IMR-90 (cell line): ENCODE results near the gene ARHGAP15. TPM values are rescaled to one million over a fixed set of nuclear protein-coding genes. Genes with fewer than 3 reads are reported as not detected.

Experiments used
- ATAC-seq: fragments of 200-7000 bp; cut with Tn5 transposase; 2 replicates; pipeline ENCODE4 v1.9.1; 2020; ENCODE audit warnings: low read depth, mild to moderate bottlenecking, moderate library complexity
- BruUV-seq: library from RNA; stranded (reverse); fragments of 400-500 nt; replicated peaks from 2 replicates; lab custom pipeline; 2021; lab: Mats Ljungman, UMichigan
- CTCF ChIA-PET: fragments of 300-600 bp; formaldehyde crosslinking; extraction: SDS; loops from one replicate; lab custom pipeline; 2021; ENCODE audit warnings: antibody characterized with exemption; lab: Yijun Ruan, JAX
- POLR2A ChIA-PET: fragments of 300-600 bp; sonication (Branson Sonifier 250); formaldehyde crosslinking; loops from one replicate; lab custom pipeline; 2022; ENCODE audit warnings: antibody characterized with exemption; ENCODE audit not compliant: unreplicated experiment; lab: Charles Lee
- DNase-seq: peaks from one replicate; pipeline ENCODE4 v3.0.0; 2013
- H2AFZ ChIP-seq: replicated peaks from 2 replicates; pipeline ENCODE3; 2013; ENCODE audit warnings: low read length, mild to moderate bottlenecking; ENCODE audit not compliant: poor library complexity
- H2AK5ac ChIP-seq: 2 replicates; pipeline ENCODE4 v1.6.1; 2013; ENCODE audit warnings: low read depth, low read length, inconsistent platforms
- H2AK9ac ChIP-seq: replicated peaks from 2 replicates; pipeline ENCODE3; 2013; ENCODE audit warnings: mild to moderate bottlenecking, low read depth, low read length, moderate library complexity; ENCODE audit not compliant: poor library complexity
- H2BK120ac ChIP-seq: 2 replicates; pipeline ENCODE4 v1.6.1; 2013; ENCODE audit warnings: low read depth, low read length, inconsistent platforms
- H2BK15ac ChIP-seq: 3 replicates; pipeline ENCODE4 v1.6.1; 2013; ENCODE audit warnings: low read depth, low read length, inconsistent platforms
- H2BK20ac ChIP-seq: 2 replicates; pipeline ENCODE4 v1.6.1; 2013; ENCODE audit warnings: low read depth, mild to moderate bottlenecking, inconsistent platforms, low read length, moderate library complexity
- H2BK5ac ChIP-seq: 2 replicates; pipeline ENCODE4 v1.6.1; 2013; ENCODE audit warnings: mild to moderate bottlenecking, low read depth, low read length, inconsistent platforms; ENCODE audit not compliant: poor library complexity, severe bottlenecking
- H3K14ac ChIP-seq: replicated peaks from 2 replicates; pipeline ENCODE4 v1.6.1; 2013; ENCODE audit warnings: low read depth, low read length, inconsistent platforms
- H3K18ac ChIP-seq: 2 replicates; pipeline ENCODE4 v1.6.1; 2013; ENCODE audit warnings: low read depth, low read length, control low read depth
- H3K23ac ChIP-seq: 2 replicates; pipeline ENCODE4 v1.6.1; 2013; ENCODE audit warnings: low read depth, low read length, inconsistent platforms
- H3K27ac ChIP-seq: 2 replicates; pipeline ENCODE4 v1.5.1; 2013; ENCODE audit warnings: mild to moderate bottlenecking, control low read depth, low read length; ENCODE audit not compliant: insufficient read depth
- H3K27me3 ChIP-seq: 2 replicates; pipeline ENCODE4 v1.6.1; 2013; ENCODE audit warnings: low read length; ENCODE audit not compliant: control insufficient read depth, insufficient read depth
- H3K36me3 ChIP-seq: 2 replicates; pipeline ENCODE4 v1.6.1; 2013; ENCODE audit warnings: low read length, mixed read lengths; ENCODE audit not compliant: control insufficient read depth, insufficient read depth
- H3K4ac ChIP-seq: 2 replicates; pipeline ENCODE4 v1.6.1; 2013; ENCODE audit warnings: low read depth, low read length, inconsistent platforms
- H3K4me1 ChIP-seq: 2 replicates; pipeline ENCODE4 v1.6.1; 2013; ENCODE audit warnings: low read length, mixed read lengths; ENCODE audit not compliant: control insufficient read depth, insufficient read depth
- H3K4me2 ChIP-seq: 2 replicates; pipeline ENCODE4 v1.6.1; 2013; ENCODE audit warnings: low read depth, mild to moderate bottlenecking, control low read depth, low read length, moderate library complexity
- H3K4me3 ChIP-seq: 2 replicates; pipeline ENCODE4 v1.5.1; 2013; ENCODE audit warnings: low read depth, mild to moderate bottlenecking, control low read depth, low read length, moderate library complexity; ENCODE audit not compliant: insufficient read depth
- H3K56ac ChIP-seq: 2 replicates; pipeline ENCODE4 v1.6.1; 2013; ENCODE audit warnings: low read length, inconsistent platforms; ENCODE audit not compliant: insufficient read depth; ENCODE audit errors: extremely low read depth
- H3K79me1 ChIP-seq, 2 experiments: 2 replicates each; pipeline ENCODE4 v1.6.1; 2013; ENCODE audit warnings: low read length in 2 of 2, inconsistent platforms in 1 of 2, low read depth in 1 of 2
- H3K9ac ChIP-seq: 2 replicates; pipeline ENCODE4 v1.6.1; 2013; ENCODE audit warnings: low read depth, low read length, control low read depth
- H3K9me1 ChIP-seq: 2 replicates; pipeline ENCODE4 v1.6.1; 2013; ENCODE audit warnings: low read length, inconsistent platforms; ENCODE audit not compliant: insufficient read depth
- H3K9me3 ChIP-seq: 2 replicates; pipeline ENCODE4 v1.6.1; 2013; ENCODE audit warnings: low read length; ENCODE audit not compliant: control insufficient read depth, insufficient read depth
- H4K20me1 ChIP-seq: 2 replicates; pipeline ENCODE4 v1.6.1; 2013; ENCODE audit warnings: low read length, inconsistent platforms; ENCODE audit not compliant: insufficient read depth
- H4K5ac ChIP-seq: 2 replicates; pipeline ENCODE4 v1.6.1; 2013; ENCODE audit warnings: mild to moderate bottlenecking, low read depth, low read length, control low read depth
- H4K8ac ChIP-seq, 2 experiments: 2 replicates each; pipeline ENCODE4 v1.6.1; 2013; ENCODE audit warnings: low read depth in 2 of 2, low read length in 2 of 2, control low read depth in 1 of 2, inconsistent platforms in 1 of 2
- H4K91ac ChIP-seq: 2 replicates; pipeline ENCODE4 v1.6.1; 2013; ENCODE audit warnings: low read depth, low read length, inconsistent platforms; ENCODE audit not compliant: insufficient read depth
- BHLHE40 ChIP-seq: fragments of 150-350 bp; IDR thresholded peaks from 2 replicates; pipeline ENCODE4 v1.6.1; 2016; ENCODE audit warnings: mild to moderate bottlenecking, low read depth, low read length
- CEBPB ChIP-seq: IDR thresholded peaks from 2 replicates; pipeline ENCODE4 v1.6.1; 2012; ENCODE audit warnings: low read depth, low read length, improper control_type of control experiment
- CHD1 ChIP-seq: IDR thresholded peaks from 2 replicates; pipeline ENCODE4 v1.6.1; 2012; ENCODE audit warnings: low read depth, low read length, improper control_type of control experiment
- CTCF ChIP-seq: conservative IDR thresholded peaks from 2 replicates; pipeline ENCODE4 v1.5.1; 2012; ENCODE audit warnings: mild to moderate bottlenecking, low read depth, low read length, improper control_type of control experiment
- ELK1 ChIP-seq: fragments of 150-350 bp; IDR thresholded peaks from 2 replicates; pipeline ENCODE4 v1.6.1; 2016; ENCODE audit warnings: low read depth, mild to moderate bottlenecking, low read length, moderate library complexity, borderline replicate concordance
- FOS ChIP-seq: fragments of 150-350 bp; IDR thresholded peaks from 2 replicates; pipeline ENCODE4 v1.6.1; 2016; ENCODE audit warnings: low read depth, low read length
- MAFK ChIP-seq: IDR thresholded peaks from 2 replicates; pipeline ENCODE4 v1.6.1; 2012; ENCODE audit warnings: low read depth, low read length, improper control_type of control experiment
- MAZ ChIP-seq: IDR thresholded peaks from 2 replicates; pipeline ENCODE4 v1.6.1; 2012; ENCODE audit warnings: low read depth, mild to moderate bottlenecking, low read length, improper control_type of control experiment, moderate library complexity, borderline replicate concordance
- MXI1 ChIP-seq: IDR thresholded peaks from 2 replicates; pipeline ENCODE4 v1.6.1; 2012; ENCODE audit warnings: low read depth, mild to moderate bottlenecking, low read length, moderate library complexity, borderline replicate concordance
- NFE2L2 ChIP-seq: fragments of 150-350 bp; IDR thresholded peaks from 2 replicates; pipeline ENCODE4 v1.6.1; 2016; ENCODE audit warnings: low read depth, mild to moderate bottlenecking, low read length
- POLR2A ChIP-seq: IDR thresholded peaks from 2 replicates; pipeline ENCODE4 v1.6.1; 2012; ENCODE audit warnings: mild to moderate bottlenecking, low read depth, low read length
- RAD21 ChIP-seq: IDR thresholded peaks from 2 replicates; pipeline ENCODE4 v1.6.1; 2012; ENCODE audit warnings: low read length, improper control_type of control experiment
- RCOR1 ChIP-seq: IDR thresholded peaks from 2 replicates; pipeline ENCODE4 v1.6.1; 2012; ENCODE audit warnings: mild to moderate bottlenecking, low read length, improper control_type of control experiment; ENCODE audit not compliant: insufficient replicate concordance
- RFX5 ChIP-seq: IDR thresholded peaks from 2 replicates; pipeline ENCODE4 v1.8.0; 2012; ENCODE audit warnings: low read depth, mild to moderate bottlenecking, low read length, moderate library complexity
- SMC3 ChIP-seq: fragments of 150-350 bp; IDR thresholded peaks from 2 replicates; pipeline ENCODE4 v1.6.1; 2016; ENCODE audit warnings: low read depth, mild to moderate bottlenecking, antibody characterized with exemption, low read length, moderate library complexity
- USF2 ChIP-seq: fragments of 150-350 bp; IDR thresholded peaks from 2 replicates; pipeline ENCODE4 v1.6.1; 2017; ENCODE audit warnings: mild to moderate bottlenecking, antibody characterized with exemption, low read length, low read depth
- WGBS, 2 experiments: methylation state at CpG; one replicate each; pipeline versions ENCODE4 v1.1.5 to v1.1.7; 2013; ENCODE audit warnings: missing lambda C conversion rate in 2 of 2; ENCODE audit not compliant: insufficient read length in 1 of 2; ENCODE audit errors: extremely low coverage in 2 of 2; 5-methylcytosine and 5-hydroxymethylcytosine counted together
- dilution Hi-C: fragments of 300-500 bp; cut with HindIII; formaldehyde crosslinking; loops from one replicate; pipeline ENCODE4 v1.14.3; 2018; ENCODE audit warnings: low sequenced_read_pairs; ENCODE audit not compliant: unreplicated experiment
- in situ Hi-C: fragments of 300-500 bp; cut with MboI; formaldehyde crosslinking; loops from 3 replicates; pipeline ENCODE4 v1.14.3; 2019; ENCODE audit warnings: low sequenced_read_pairs, inconsistent platforms, mixed read lengths
- intact Hi-C: fragments of 100-400 bp; cut with micrococcal nuclease; formaldehyde crosslinking; loops from 2 replicates; pipeline ENCODE4 v1.10.0; 2022
- polyA plus RNA-seq, 3 experiments: library from polyadenylated mRNA; depleted of rRNA; stranded (reverse); fragments of >200 nt; gene quantifications; 2 replicates each; pipeline ENCODE4 v1.2.3, GENCODE V29; 2012; ENCODE audit warnings: low replicate concordance in 1 of 3
- total RNA-seq: library from RNA; depleted of rRNA; stranded (reverse); fragments of >200 nt; gene quantifications from 2 replicates; pipeline ENCODE4 v1.2.3, GENCODE V29; 2012

The ARHGAP15 gene
- total and polyA plus RNA-seq, 2 of the 4 experiments (the other 2 are of a cell fraction): not detected

GRCh38 chr2:143668234-143668633 is 539.0 kb downstream of the ARHGAP15 start:
- Histone ChIP-seq H3K27me3 (no peaks in the 10 kb centered on the region), H2BK120ac (no peak overlapping the region), H3K23ac (no peak overlapping the region), H3K4me1 (no peaks in the 10 kb centered on the region), H2AFZ (no peak overlapping the region), H3K27ac (no peak overlapping the region), H2BK20ac (no peak overlapping the region), H3K18ac (no peak overlapping the region), H3K4me3 (no peak overlapping the region), H3K4ac (no peak overlapping the region), H3K36me3 (no peaks in the 10 kb centered on the region), H3K56ac (no peak overlapping the region), H2BK15ac (no peak overlapping the region), H2BK5ac (no peak overlapping the region), H3K9me3 (no peaks in the 10 kb centered on the region), H4K8ac (no peak overlapping the region), H3K4me2 (no peak overlapping the region), H3K79me1 (no peaks in the 10 kb centered on the region), H4K20me1 (no peaks in the 10 kb centered on the region), H3K9me1 (no peaks in the 10 kb centered on the region), H3K9ac (no peak overlapping the region), H4K5ac (no peak overlapping the region), H3K14ac (no peak overlapping the region), H2AK5ac (no peak overlapping the region), H2AK9ac (no peak overlapping the region), H4K91ac (no peak overlapping the region)
- no peak for DNase-seq
- in situ Hi-C loops (no loop called here), dilution Hi-C loops (no loop called here), intact Hi-C loops (no loop called here)
- POLR2A ChIA-PET: no interaction called here
- CTCF ChIA-PET: no interaction called here
- TF ChIP-seq RAD21 (no peak), MXI1 (no peak), SMC3 (no peak), RFX5 (no peak), RCOR1 (no peak), CTCF (no peak), NFE2L2 (no peak), POLR2A (no peak), MAZ (no peak), ELK1 (no peak), USF2 (no peak), FOS (no peak), BHLHE40 (no peak), MAFK (no peak), CHD1 (no peak), CEBPB (no peak)
- BruUV-seq: no TSS peak
- WGBS, 2 experiments: no CpG with 5 or more reads among the region's 2 CpGs
- ATAC-seq: no peak
